DMS79 treated with DMSO at 0.1 percent for 48 hours (cell line): ENCODE measurements around the gene NUBP2.
A peak's percentile ranks its signal among the peaks of the same experiment; 100 is the strongest.

Source experiments
- DNase-seq: peaks from one replicate; lab custom pipeline; 2025; lab: John Stamatoyannopoulos, UW

NUBP2 gene

DNA sequence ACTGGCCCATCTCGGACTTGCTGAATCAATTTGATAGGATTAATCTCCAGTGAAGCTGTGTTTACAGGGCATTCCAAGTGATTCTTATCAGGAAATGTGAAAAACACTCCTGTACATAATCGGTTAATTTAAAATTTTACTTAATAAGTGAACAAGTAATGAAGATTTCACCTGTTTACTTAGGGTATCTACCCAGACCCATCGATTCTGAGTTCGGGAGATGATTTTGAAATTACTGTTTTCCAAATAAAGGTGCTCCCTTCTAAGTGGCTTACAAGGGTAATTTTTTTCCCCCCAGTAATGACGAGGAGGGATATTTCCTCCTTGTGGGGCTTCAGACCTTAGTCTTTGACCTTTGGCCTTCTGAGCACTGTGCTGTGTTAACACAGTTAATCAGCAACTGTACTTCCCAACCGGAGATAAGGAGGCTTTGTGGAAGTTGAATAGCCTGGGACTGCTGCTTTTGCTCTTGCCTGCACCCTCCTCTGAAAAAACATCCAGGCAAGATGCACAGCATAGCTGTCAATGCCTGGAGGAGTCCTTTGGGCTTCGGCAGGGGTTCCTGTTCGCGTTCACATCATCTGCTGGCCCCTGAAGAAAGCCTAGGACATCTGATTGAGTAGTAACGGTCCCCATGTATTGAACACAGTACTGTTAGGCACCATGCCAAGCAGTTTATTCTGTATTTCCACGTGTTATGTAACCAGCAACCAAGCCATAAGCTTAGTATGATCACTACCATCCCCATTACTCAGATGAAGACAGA lies 46.1 kb downstream of the NUBP2 start:
- no peak for DNase-seq

GRCh38 chr16:1830213-1830612 lies 47.5 kb downstream of the NUBP2 start:
- DNase-seq = no peak

- DNase-seq = no peak
Observed at GRCh38 chr16:1831186-1832075, 48.7 kb downstream of the NUBP2 start.

DNA sequence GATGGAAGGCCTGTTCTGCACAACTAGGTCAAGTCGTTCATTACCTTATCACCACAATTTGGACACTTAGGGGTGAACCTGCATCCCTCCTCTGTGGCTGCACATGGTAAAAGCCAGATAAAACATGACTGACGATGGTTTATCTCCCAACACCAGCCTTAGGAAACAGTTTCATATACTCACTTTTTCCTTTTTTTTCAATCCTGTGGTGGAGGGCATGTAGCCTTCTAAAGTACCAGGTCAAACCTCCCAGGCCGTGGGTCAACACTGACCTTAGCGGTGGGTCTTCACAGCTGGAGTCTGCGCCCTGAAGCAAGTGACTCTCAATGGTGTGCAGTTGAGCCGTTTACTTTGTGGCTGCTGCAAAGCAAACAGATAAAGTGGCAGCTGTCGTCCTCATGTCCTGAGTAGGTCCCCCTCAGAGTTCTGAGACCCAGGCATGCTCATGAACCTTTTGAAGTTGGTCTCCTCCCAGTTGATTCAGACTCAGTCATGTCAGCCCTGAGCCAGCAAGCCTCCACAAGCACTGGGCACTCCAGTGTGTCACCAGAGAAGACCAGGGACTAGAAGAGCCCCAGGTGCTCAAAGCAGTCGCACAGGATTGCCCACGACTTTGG lies 50.2 kb downstream of the NUBP2 start:
- DNase-seq = peak; percentile 12

GRCh38 chr16:1834096-1834495 lies 51.3 kb downstream of the NUBP2 start:
- no peak for DNase-seq
